NCI-H2227 (cell line): ENCODE measurements around the gene ZDHHC20.

Experiments
- DNase-seq: peaks from one replicate; lab custom pipeline; 2025; ENCODE audit not compliant: unreplicated experiment; lab: John Stamatoyannopoulos, UW

The ZDHHC20 gene

GRCh38 chr13:21458813-21459701 is at the start of gene ZDHHC20:
ZDHHC20 (minus strand) TSS chr13:21459303; CDS start chr13:21459171, 132 bp downstream.
- DNase-seq = peak; percentile 89

- DNase-seq = no peak
Measured at GRCh38 chr13:21504379-21504778, 45.3 kb upstream of the ZDHHC20 start.

GRCh38 chr13:21501686-21502085 is 42.6 kb upstream of the ZDHHC20 start:
- no peak for DNase-seq

GRCh38 chr13:21486322-21486721 is 27.2 kb upstream of the ZDHHC20 start:
- DNase-seq = no peak

- DNase-seq = no peak
Measured at GRCh38 chr13:21483748-21484147, 24.6 kb upstream of the ZDHHC20 start.

- DNase-seq = no peak
Measured at GRCh38 chr13:21481359-21481758, 22.3 kb upstream of the ZDHHC20 start.

GRCh38 chr13:21478881-21479808 is 20.0 kb upstream of the ZDHHC20 start:
- peak; percentile 61 for DNase-seq

- peak; percentile 81 for DNase-seq
Measured at GRCh38 chr13:21476893-21477472, 17.9 kb upstream of the ZDHHC20 start.

- DNase-seq = no peak
Measured at GRCh38 chr13:21475115-21475514, 16.0 kb upstream of the ZDHHC20 start.

GRCh38 chr13:21470785-21471184 is 11.7 kb upstream of the ZDHHC20 start:
- DNase-seq = no peak

- no peak for DNase-seq
Measured at GRCh38 chr13:21466527-21466926, 7.4 kb upstream of the ZDHHC20 start.

- no peak for DNase-seq
Measured at GRCh38 chr13:21465710-21466160, 6.6 kb upstream of the ZDHHC20 start.

GRCh38 chr13:21463424-21463823 is 4.3 kb upstream of the ZDHHC20 start:
- no peak for DNase-seq

GRCh38 chr13:21461131-21461530 is 2.0 kb upstream of the ZDHHC20 start:
- no peak for DNase-seq

- peak; percentile 32 for DNase-seq
Measured at GRCh38 chr13:21458451-21458812, 671 bp downstream of the ZDHHC20 start.

- DNase-seq = no peak
Measured at GRCh38 chr13:21453387-21454081, 5.6 kb downstream of the ZDHHC20 start.

- DNase-seq = no peak
Measured at GRCh38 chr13:21450936-21451335, 8.2 kb downstream of the ZDHHC20 start.

GRCh38 chr13:21446656-21447055 is 12.4 kb downstream of the ZDHHC20 start:
- no peak for DNase-seq

GRCh38 chr13:21445759-21446158 is 13.3 kb downstream of the ZDHHC20 start:
- DNase-seq = no peak

GRCh38 chr13:21443171-21443570 is 15.9 kb downstream of the ZDHHC20 start:
- no peak for DNase-seq

- no peak for DNase-seq
Measured at GRCh38 chr13:21436582-21436981, 22.5 kb downstream of the ZDHHC20 start.
